Measurements from ENCODE around the gene PPP1R16B. TPM values are rescaled to one million over a fixed set of nuclear protein-coding genes. Genes with fewer than 3 reads are reported as not detected.

Gene PPP1R16B
- total RNA-seq, 4 donors from 2014 or later: 0.72 to 3.0 (median 1.4) TPM

- no peak for TF ChIP-seq CTCF (IDR thresholded peaks at IDR 0.05)
- no peak for TF ChIP-seq POLR2A (IDR thresholded peaks at IDR 0.05)
- no peak overlapping the region for H3K4me3 ChIP-seq (ENCODE audit: low read depth, poor library complexity, severe bottlenecking)
- intact Hi-C loops (cut with DNase I; ENCODE audit: low total_unique reads): no loop called here
- WGBS, 2 donors: 92 to 94% methylated on average over 25 of the region's 28 CpGs
- DNase-seq (ENCODE audit: low spot score in 2 of 2): no peak
Measured at GRCh38 chr20:38835792-38836191, 30.3 kb downstream of the PPP1R16B start.

- WGBS, 2 donors: 74 to 81% methylated on average over 4 of the region's 4 CpGs
- no peak for DNase-seq (ENCODE audit: low spot score in 2 of 2)
- intact Hi-C loops (cut with DNase I; ENCODE audit: low total_unique reads): no loop called here
- TF ChIP-seq POLR2A (IDR thresholded peaks at IDR 0.05): no peak
- no peak for TF ChIP-seq CTCF (IDR thresholded peaks at IDR 0.05)
- H3K4me3 ChIP-seq (ENCODE audit: low read depth, poor library complexity, severe bottlenecking): no peak overlapping the region
Measured at GRCh38 chr20:38836991-38837390, 31.5 kb downstream of the PPP1R16B start.

- TF ChIP-seq CTCF (IDR thresholded peaks at IDR 0.05) (no peak), POLR2A (IDR thresholded peaks at IDR 0.05) (no peak)
- WGBS, 2 donors: 64 to 72% methylated on average over 8 of the region's 8 CpGs
- DNase-seq (ENCODE audit: low spot score in 2 of 2): no peak
- H3K4me3 ChIP-seq (ENCODE audit: low read depth, poor library complexity, severe bottlenecking): no peak overlapping the region
- intact Hi-C loops (cut with DNase I; ENCODE audit: low total_unique reads): no loop called here
Measured at GRCh38 chr20:38838326-38838725, 32.8 kb downstream of the PPP1R16B start.

GRCh38 chr20:38839563-38839962 is 34.1 kb downstream of the PPP1R16B start:
- DNase-seq (ENCODE audit: low spot score in 2 of 2): no peak
- TF ChIP-seq POLR2A (IDR thresholded peaks at IDR 0.05) (no peak), CTCF (IDR thresholded peaks at IDR 0.05) (no peak)
- 77 to 84% methylated on average over 4 of the region's 4 CpGs for WGBS, 2 donors
- no peak overlapping the region for H3K4me3 ChIP-seq (ENCODE audit: low read depth, poor library complexity, severe bottlenecking)
- intact Hi-C loops (cut with DNase I; ENCODE audit: low total_unique reads): no loop called here

GRCh38 chr20:38840053-38840893 is 34.8 kb downstream of the PPP1R16B start:
- TF ChIP-seq CTCF (IDR thresholded peaks at IDR 0.05) (no peak), POLR2A (IDR thresholded peaks at IDR 0.05) (no peak)
- 71 to 76% methylated on average over 14 of the region's 14 CpGs for WGBS, 2 donors

More at GRCh38 chr20:38840053-38840893, 34.8 kb downstream of the PPP1R16B start:
- intact Hi-C loops (cut with DNase I; ENCODE audit: low total_unique reads): no loop called here
- H3K4me3 ChIP-seq (ENCODE audit: low read depth, poor library complexity, severe bottlenecking): no peak overlapping the region
- no peak for DNase-seq (ENCODE audit: low spot score in 2 of 2)
